H1 (cell line): ENCODE measurements around the gene BOLL. TPM values are rescaled to one million over a fixed set of nuclear protein-coding genes. Genes with fewer than 3 reads are reported as not detected.

Experiments
- CTCF ChIA-PET: fragments of 300-600 bp; sonication (Branson Sonifier 250); formaldehyde crosslinking; loops from one replicate; lab custom pipeline; 2021; ENCODE audit not compliant: partially characterized antibody; lab: Charles Lee
- POLR2A ChIA-PET: fragments of 300-600 bp; sonication (Branson Sonifier 250); formaldehyde crosslinking; loops from one replicate; lab custom pipeline; 2021; ENCODE audit warnings: inconsistent platforms; ENCODE audit not compliant: partially characterized antibody; lab: Charles Lee
- DNase-seq, 2 experiments: peaks; one replicate each; pipeline versions ENCODE4 v3.0.0 to v3.0.0-alpha.2; 2010 to 2022; ENCODE audit warnings: low spot score in 2 of 2, low read depth in 1 of 2, mixed read lengths in 1 of 2
- FAIRE-seq: peaks from 2 replicates; lab custom pipeline; 2011; peaks lifted over from hg19 to GRCh38; lab: Jason Lieb, UNC
- H2AFZ ChIP-seq: 2 replicates; pipeline ENCODE4 v1.8.1; 2012; ENCODE audit warnings: low read length, inconsistent platforms
- H2AK5ac ChIP-seq: 2 replicates; pipeline ENCODE4 v1.6.1; 2013; ENCODE audit warnings: low read depth, low read length
- H2BK120ac ChIP-seq: replicated peaks from 2 replicates; pipeline ENCODE3; 2013; ENCODE audit warnings: low read depth, low read length, inconsistent platforms
- H2BK12ac ChIP-seq: 2 replicates; pipeline ENCODE4 v1.6.1; 2013; ENCODE audit warnings: low read depth, low read length
- H2BK15ac ChIP-seq: 2 replicates; pipeline ENCODE4 v1.6.1; 2013; ENCODE audit warnings: low read length
- H2BK20ac ChIP-seq: 2 replicates; pipeline ENCODE4 v1.6.1; 2013; ENCODE audit warnings: low read length
- H2BK5ac ChIP-seq: 2 replicates; pipeline ENCODE4 v1.6.1; 2013; ENCODE audit warnings: low read depth, low read length
- H3K14ac ChIP-seq: 2 replicates; pipeline ENCODE4 v1.6.1; 2013; ENCODE audit warnings: inconsistent platforms; ENCODE audit not compliant: insufficient read length
- H3K18ac ChIP-seq: 2 replicates; pipeline ENCODE4 v1.6.1; 2013; ENCODE audit warnings: low read length; ENCODE audit errors: extremely low read depth
- H3K23ac ChIP-seq: 2 replicates; pipeline ENCODE4 v1.6.1; 2013; ENCODE audit warnings: inconsistent platforms; ENCODE audit not compliant: insufficient read length
- H3K23me2 ChIP-seq: 2 replicates; pipeline ENCODE4 v1.6.1; 2013; ENCODE audit warnings: low read depth, low read length
- H3K27ac ChIP-seq: 2 replicates; pipeline ENCODE4 v1.6.1; 2011; ENCODE audit warnings: low read depth, low read length, inconsistent platforms
- H3K27me3 ChIP-seq, 4 experiments: replicated peaks in 1 of 4; 1 replicate in 1 of 4; 2 replicates in 3 of 4; pipeline versions ENCODE4 v1.6.1 to v1.8.1; 2011 to 2013; ENCODE audit warnings: low read length in 3 of 4, mild to moderate bottlenecking in 3 of 4, inconsistent platforms in 2 of 4, mixed read lengths in 2 of 4, moderate library complexity in 1 of 4; ENCODE audit not compliant: control insufficient read depth in 3 of 4, insufficient read depth in 3 of 4; ENCODE audit errors: extremely low read depth in 1 of 4
- H3K36me3 ChIP-seq, 4 experiments: 2 replicates each; pipeline versions ENCODE4 v1.6.1 to v1.8.1; 2011 to 2013; ENCODE audit warnings: mild to moderate bottlenecking in 4 of 4, low read length in 3 of 4, moderate library complexity in 2 of 4, control low read depth in 1 of 4, inconsistent platforms in 1 of 4; ENCODE audit not compliant: insufficient read depth in 4 of 4, control insufficient read depth in 2 of 4
- H3K4ac ChIP-seq: replicated peaks from 2 replicates; pipeline ENCODE3; 2013; ENCODE audit warnings: low read length, low read depth, mixed read lengths, inconsistent platforms; ENCODE audit not compliant: insufficient read length
- H3K4me1 ChIP-seq, 4 experiments: replicated peaks in 1 of 4; 1 replicate in 1 of 4; 2 replicates in 3 of 4; pipeline versions ENCODE4 v1.6.1 to v1.8.1; 2011 to 2013; ENCODE audit warnings: low read length in 3 of 4, inconsistent platforms in 2 of 4, mixed read lengths in 1 of 4; ENCODE audit not compliant: insufficient read depth in 4 of 4, control insufficient read depth in 3 of 4
- H3K4me2 ChIP-seq, 2 experiments: 2 replicates each; pipeline versions ENCODE4 v1.6.1 to v1.8.1; 2011 to 2013; ENCODE audit warnings: low read depth in 2 of 2, low read length in 2 of 2, control low read depth in 1 of 2, inconsistent platforms in 1 of 2, mild to moderate bottlenecking in 1 of 2; ENCODE audit not compliant: insufficient read depth in 1 of 2
- H3K4me3 ChIP-seq, 4 experiments: fragments of 200-600, 300-600 bp in 1 of 4; sonication (generic), shearing (Covaris generic), sonication (Bioruptor Twin) in 1 of 4; 2 replicates each; pipeline versions ENCODE4 v1.5.1 to v1.8.1; 2011 to 2016; ENCODE audit warnings: low read length in 4 of 4, low read depth in 3 of 4, control low read depth in 2 of 4, inconsistent platforms in 2 of 4, mild to moderate bottlenecking in 2 of 4, mixed read lengths in 1 of 4, moderate library complexity in 1 of 4; ENCODE audit not compliant: insufficient read depth in 2 of 4; ENCODE audit errors: extremely low read depth in 1 of 4
- H3K56ac ChIP-seq: replicated peaks from 2 replicates; pipeline ENCODE3; 2013; ENCODE audit warnings: low read depth, mild to moderate bottlenecking, mixed read lengths, low read length, inconsistent platforms; ENCODE audit not compliant: insufficient read length
- H3K79me1 ChIP-seq: 2 replicates; pipeline ENCODE4 v1.6.1; 2013; ENCODE audit warnings: low read depth, low read length, control low read depth
- H3K79me2 ChIP-seq, 2 experiments: 2 replicates each; pipeline versions ENCODE4 v1.6.1 to v1.8.1; 2012 to 2013; ENCODE audit warnings: low read length in 2 of 2, mild to moderate bottlenecking in 2 of 2, inconsistent platforms in 1 of 2; ENCODE audit not compliant: insufficient read depth in 2 of 2, control insufficient read depth in 1 of 2
- H3K9ac ChIP-seq, 4 experiments: replicated peaks in 1 of 4; 1 replicate in 1 of 4; 2 replicates in 3 of 4; pipeline versions ENCODE4 v1.6.1 to v1.8.1; 2011 to 2013; ENCODE audit warnings: low read depth in 3 of 4, low read length in 3 of 4, control low read depth in 2 of 4, mild to moderate bottlenecking in 2 of 4, moderate library complexity in 2 of 4, inconsistent platforms in 1 of 4; ENCODE audit errors: extremely low read depth in 1 of 4
- H3K9me3 ChIP-seq, 2 experiments: 2 replicates each; pipeline versions ENCODE4 v1.6.1 to v1.8.1; 2012 to 2013; ENCODE audit warnings: mild to moderate bottlenecking in 2 of 2, moderate library complexity in 2 of 2, control low read depth in 1 of 2, inconsistent platforms in 1 of 2, low read depth in 1 of 2, low read length in 1 of 2, mixed read lengths in 1 of 2; ENCODE audit not compliant: insufficient read depth in 2 of 2
- H4K20me1 ChIP-seq, 2 experiments: replicated peaks in 1 of 2; 2 replicates each; pipeline versions ENCODE3 to v1.8.1; 2011 to 2013; ENCODE audit warnings: inconsistent platforms in 2 of 2, low read length in 2 of 2, mild to moderate bottlenecking in 1 of 2; ENCODE audit not compliant: insufficient read depth in 2 of 2, control insufficient read depth in 1 of 2
- H4K5ac ChIP-seq: 2 replicates; pipeline ENCODE4 v1.6.1; 2013; ENCODE audit warnings: low read length, low read depth, mixed read lengths, inconsistent platforms; ENCODE audit not compliant: insufficient read length
- H4K8ac ChIP-seq: 2 replicates; pipeline ENCODE4 v1.8.0; 2013; ENCODE audit warnings: mild to moderate bottlenecking, moderate library complexity, low read length, inconsistent platforms; ENCODE audit not compliant: insufficient read depth; ENCODE audit errors: extremely low read depth
- H4K91ac ChIP-seq: replicated peaks from 2 replicates; pipeline ENCODE3; 2013; ENCODE audit warnings: low read length, mixed read lengths, inconsistent platforms; ENCODE audit not compliant: insufficient read length
- BCL11A ChIP-seq, 2 experiments: IDR thresholded peaks; one replicate each; pipeline ENCODE4 v1.6.1; 2011; ENCODE audit warnings: low read depth in 2 of 2, low read length in 2 of 2, mild to moderate bottlenecking in 2 of 2
- EP300 ChIP-seq, 2 experiments: IDR thresholded peaks; 1 replicate in 1 of 2; 2 replicates in 1 of 2; pipeline ENCODE4 v1.6.1; 2011 to 2012; ENCODE audit warnings: low read depth in 2 of 2, low read length in 2 of 2, mild to moderate bottlenecking in 2 of 2, borderline replicate concordance in 1 of 2, inconsistent platforms in 1 of 2, moderate library complexity in 1 of 2
- KDM5A ChIP-seq: fragments of 200-600 bp; IDR thresholded peaks from 2 replicates; pipeline ENCODE4 v1.7.1; 2012; ENCODE audit warnings: mild to moderate bottlenecking, low read length, inconsistent platforms, mixed read lengths
- POLR2AphosphoS5 ChIP-seq: IDR thresholded peaks from 2 replicates; pipeline ENCODE4 v1.6.1; 2011; ENCODE audit warnings: low read depth, low read length
- RFX5 ChIP-seq: IDR thresholded peaks from 2 replicates; pipeline ENCODE4 v1.6.1; 2011; ENCODE audit warnings: low read depth, low read length, improper control_type of control experiment, borderline replicate concordance
- polyA plus RNA-seq, 7 experiments: library from polyadenylated mRNA; depleted of rRNA in 3 of 7; stranded (reverse) in 5 of 7; unstranded in 2 of 7; fragments of >200 nt in 5 of 7; fragments of 200-250 nt in 2 of 7; gene quantifications; 1 replicate in 5 of 7; 2 replicates in 1 of 7; 4 replicates in 1 of 7; pipeline versions ENCODE4 v1.2.1 to v1.2.3, GENCODE V29; 2011 to 2013; ENCODE audit warnings: missing spikeins in 2 of 7, mixed read lengths in 2 of 7
- total RNA-seq: library from RNA; stranded (reverse); fragmentation: NEBNext Ultra II Directional; extraction: Animal tissue kit (Norgen Biotek cat#: 25700); gene quantifications from 2 replicates; pipeline ENCODE4 v1.2.1, GENCODE V29; 2021

Gene BOLL
- total and polyA plus RNA-seq, 2 of the 8 experiments (the other 6 are each of a cell fraction or from before 2014, with no cell fraction given), result not detected

DNA sequence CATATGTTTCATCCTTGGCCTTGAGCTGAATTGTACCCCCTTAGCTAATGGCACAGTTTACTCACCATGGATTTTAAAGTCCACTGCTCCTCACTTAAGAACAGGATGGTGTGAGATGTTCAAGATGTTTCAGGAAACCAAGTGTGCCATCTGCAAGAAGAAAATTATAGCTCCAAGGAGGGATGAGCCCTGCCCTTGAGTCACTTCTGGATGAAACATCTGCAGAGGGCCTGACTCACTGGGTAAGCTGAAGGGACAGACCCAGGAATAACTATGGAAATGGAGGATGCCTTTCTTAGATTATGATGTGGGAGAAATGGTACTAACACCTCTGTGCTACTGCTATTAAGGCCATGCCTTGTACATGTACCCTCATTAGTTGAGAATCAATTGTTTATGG, 73.5 kb downstream of the BOLL start:
- no peak overlapping the region for H2BK5ac ChIP-seq
- H4K8ac ChIP-seq, result no peak overlapping the region
- no peak overlapping the region for H2BK15ac ChIP-seq
- H4K20me1 ChIP-seq, result peaks cover 8 to 21% of the 10 kb centered on the region in 2 experiments
- DNase-seq (no peak), FAIRE-seq (no peak)
- peaks cover 0 to 1% (median 0%) of the 10 kb centered on the region in 4 experiments; a peak in 1 of 7 replicates for H3K27me3 ChIP-seq
- H2AFZ ChIP-seq, result no peak overlapping the region
- H3K79me2 ChIP-seq, result peaks cover 15 to 52% of the 10 kb centered on the region in 2 experiments
- no peak overlapping the region for H3K18ac ChIP-seq
- ChIA-PET CTCF (interaction anchor here (0.8 to 1.1 kb wide), 2 partner anchors 67 to 69 kb away, joined by 3 read pairs; no protein-coding TSS in a partner anchor), POLR2A (interaction anchor here (0.6 to 0.9 kb wide), 2 partner anchors 10 to 363 kb away, joined by 3 to 4 read pairs; no protein-coding TSS in a partner anchor)
- H3K23ac ChIP-seq, result no peak overlapping the region
- no peak overlapping the region for H3K9ac ChIP-seq
- no peak overlapping the region for H3K4me2 ChIP-seq
- H3K56ac ChIP-seq, result no peak overlapping the region
- H3K14ac ChIP-seq, result no peak overlapping the region
- H3K27ac ChIP-seq, result no peak overlapping the region
- H2BK120ac ChIP-seq, result no peak overlapping the region
- H2BK12ac ChIP-seq, result no peak overlapping the region
- H3K4me1 ChIP-seq, result peaks cover 0 to 6% (median 4%) of the 10 kb centered on the region in 4 experiments; a peak in 4 of 7 replicates
- peaks cover 7% of the 10 kb centered on the region for H3K23me2 ChIP-seq
- H3K4ac ChIP-seq, result no peak overlapping the region
- no peak overlapping the region for H3K4me3 ChIP-seq
- H2BK20ac ChIP-seq, result no peak overlapping the region
- no peak overlapping the region for H4K91ac ChIP-seq
- no peak overlapping the region for H2AK5ac ChIP-seq
- H4K5ac ChIP-seq, result no peak overlapping the region
- H3K79me1 ChIP-seq, result peaks cover 5% of the 10 kb centered on the region
- peaks cover 3 to 21% (median 5%) of the 10 kb centered on the region in 4 experiments; a peak in 5 of 8 replicates for H3K36me3 ChIP-seq
- no peaks in the 10 kb centered on the region for H3K9me3 ChIP-seq
- TF ChIP-seq EP300 (IDR thresholded peaks at IDR 0.05; ENCODE audit: borderline replicate concordance in 1 of 2, low read depth in 2 of 2, low read length in 2 of 2) (no peak), BCL11A (IDR thresholded peaks at IDR 0.05; ENCODE audit: low read depth in 2 of 2, low read length in 2 of 2) (no peak), RFX5 (no peak), POLR2AphosphoS5 (no peak), KDM5A (no peak)
